RKO (cell line): ENCODE measurements around the gene RARA.
"Not testable (repeated sequence)": the region's sequence is repeated elsewhere in the genome, so short reads cannot be mapped to it uniquely, and the experiment has no call there.

Source experiments
- DNase-seq: peaks from one replicate; pipeline ENCODE4 v3.0.0-alpha.2; 2016; ENCODE audit warnings: low spot score

Gene RARA

GRCh38 chr17:40298726-40299125, 10.3 kb upstream of the RARA start:
- DNase-seq, result no peak

DNA sequence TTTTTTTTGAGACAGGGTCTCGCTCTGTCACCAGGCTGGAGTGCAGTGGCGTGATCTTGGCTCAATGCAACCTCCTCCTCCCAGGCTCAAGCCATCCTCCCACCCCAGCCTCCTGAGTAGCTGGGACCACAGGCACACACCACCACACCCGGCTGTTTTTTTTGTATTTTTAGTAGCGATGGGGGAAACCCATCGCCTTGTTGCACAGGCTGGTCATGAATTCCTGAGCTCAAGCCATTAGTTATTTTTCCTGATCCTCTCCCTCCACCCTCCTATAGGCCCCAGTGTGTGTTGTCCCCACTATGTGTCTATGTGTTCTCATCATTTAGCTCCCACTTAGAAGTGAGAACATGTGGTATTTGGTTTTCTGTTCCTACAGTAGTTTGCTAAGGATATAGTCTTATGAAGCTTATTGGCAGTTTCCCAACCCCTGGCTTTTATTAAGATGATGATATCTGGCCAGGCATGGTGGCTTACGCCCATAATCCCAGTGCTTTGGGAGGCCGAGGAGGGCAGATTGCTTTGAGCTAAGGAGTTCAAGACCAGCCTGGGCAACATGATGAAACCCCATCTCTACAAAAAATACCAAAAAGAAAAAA, 9.7 kb upstream of the RARA start:
- not testable (repeated sequence) for DNase-seq

DNA sequence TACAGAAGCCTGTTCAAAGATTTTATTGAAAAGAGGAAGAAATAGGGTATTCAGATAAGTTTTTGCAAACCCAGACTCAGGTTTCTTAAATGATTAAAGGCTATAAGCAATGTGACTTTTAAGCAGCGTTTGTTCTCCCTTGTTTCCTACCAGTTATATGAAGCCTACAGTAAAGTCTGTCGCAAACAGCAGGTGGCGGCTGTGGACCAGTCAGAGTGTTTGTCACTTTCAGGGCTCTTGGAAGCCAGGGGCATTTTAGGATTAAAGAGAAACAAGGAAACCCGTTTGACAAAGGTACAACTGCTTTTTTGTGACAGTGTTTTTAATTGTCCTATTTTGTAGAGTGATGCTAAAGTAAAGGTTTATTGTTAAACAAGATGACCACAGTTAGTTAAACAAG, 7.7 kb upstream of the RARA start:
- no peak for DNase-seq

DNA sequence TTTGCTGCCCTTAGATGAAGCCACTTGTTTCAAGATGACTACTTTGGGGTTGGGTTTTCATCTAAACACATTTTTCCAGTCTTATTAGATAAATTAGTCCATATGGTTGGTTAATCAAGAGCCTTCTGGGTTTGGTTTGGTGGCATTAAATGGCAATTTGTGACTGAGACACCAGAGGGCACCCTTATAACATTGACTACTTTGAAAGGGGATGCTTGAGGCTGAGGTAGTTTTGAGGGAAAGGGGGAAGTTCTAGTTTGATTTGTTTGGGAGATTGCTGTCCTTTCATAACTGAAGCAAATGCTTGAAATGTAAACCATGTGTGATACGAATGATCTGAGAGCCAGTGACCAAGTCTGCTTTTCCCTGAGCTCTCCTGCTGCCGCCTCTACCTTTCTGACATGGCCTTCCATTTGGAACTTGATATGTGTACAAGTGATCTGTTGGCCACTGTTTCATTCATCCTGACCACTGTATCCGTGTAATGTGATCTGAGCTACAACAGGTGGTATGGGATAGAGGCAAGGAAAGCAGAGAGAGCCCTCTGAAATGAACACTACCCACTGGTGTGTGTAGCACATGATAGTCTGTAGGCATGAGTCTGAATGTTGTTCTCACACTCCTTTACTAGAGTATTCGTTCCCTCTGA, 5.8 kb upstream of the RARA start:
- DNase-seq, result peak; percentile 58

DNA sequence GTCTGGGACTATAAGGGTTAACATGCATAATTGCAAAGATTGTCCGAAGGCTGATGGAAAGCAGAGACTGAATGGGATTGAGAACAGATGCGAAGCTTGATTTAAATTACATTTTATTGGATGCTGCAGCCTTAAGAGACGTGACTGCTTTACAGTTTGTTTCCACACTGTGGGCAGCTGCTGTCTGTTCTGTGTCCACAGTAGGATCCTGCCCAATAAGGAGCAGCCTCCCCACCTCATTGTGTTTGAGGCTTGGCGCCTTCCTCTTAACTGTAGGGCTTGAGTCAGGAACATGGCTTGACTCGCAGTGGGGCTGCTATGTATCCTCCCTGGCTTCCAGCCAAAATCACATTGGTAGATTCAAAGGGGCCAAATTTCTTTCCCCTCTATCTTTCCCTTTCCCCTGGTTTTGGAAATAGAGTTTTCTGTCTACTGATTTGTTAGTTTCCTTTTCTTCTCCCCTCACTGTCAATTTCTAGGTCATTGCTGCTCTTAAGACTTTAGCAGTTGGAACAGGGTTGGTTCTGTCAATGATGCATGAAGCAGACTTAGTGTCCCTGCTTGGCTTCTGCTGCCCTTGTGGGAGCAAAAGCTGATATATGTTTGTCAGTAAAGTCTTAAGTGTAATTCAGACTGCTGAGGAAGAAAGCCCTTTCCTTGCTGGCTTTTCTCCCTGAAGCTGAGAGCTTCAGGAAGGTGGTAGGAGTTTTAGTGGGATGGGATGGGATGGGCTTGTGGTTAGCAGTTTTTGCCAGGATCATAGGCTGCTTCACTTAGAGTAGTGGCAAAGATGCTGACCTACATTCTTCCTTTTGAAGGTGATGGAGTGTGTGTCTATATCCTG, 5.0 kb upstream of the RARA start:
- no peak for DNase-seq

DNA sequence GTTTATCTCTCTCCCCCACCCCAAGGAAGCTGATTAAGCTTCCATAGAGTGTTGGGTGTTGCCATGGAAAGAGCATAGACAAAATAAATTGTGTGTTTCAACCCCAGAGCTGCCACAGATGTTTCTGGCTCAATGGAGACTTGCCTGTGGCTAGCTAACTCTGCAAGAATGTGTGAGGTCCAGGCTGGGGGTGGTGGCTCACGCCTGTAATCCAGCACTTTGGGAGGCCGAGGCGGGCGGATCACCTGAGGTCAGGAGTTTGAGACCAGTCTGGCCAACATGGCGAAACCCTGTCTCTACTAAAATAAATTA, 4.5 kb upstream of the RARA start:
- not testable (repeated sequence) for DNase-seq

DNA sequence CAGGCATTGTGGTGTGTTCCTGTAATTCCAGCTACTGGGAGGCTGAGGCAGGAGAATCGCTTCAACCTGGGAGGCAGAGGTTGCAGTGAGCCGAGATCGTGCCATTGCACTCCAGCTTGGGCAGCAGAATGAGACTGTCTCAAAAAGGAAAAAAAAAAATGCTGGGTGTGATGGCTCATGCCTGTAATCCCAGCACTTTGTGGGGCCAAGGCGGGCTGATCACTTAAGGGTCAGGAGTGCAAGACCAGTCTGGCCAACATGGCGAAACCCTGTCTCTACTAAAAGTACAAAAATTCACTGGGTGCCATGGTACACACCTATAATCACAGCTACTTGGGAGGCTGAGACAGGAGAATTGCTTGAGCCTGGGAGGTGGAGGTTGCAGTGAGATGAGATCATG, 4.1 kb upstream of the RARA start:
- not testable (repeated sequence) for DNase-seq

DNA sequence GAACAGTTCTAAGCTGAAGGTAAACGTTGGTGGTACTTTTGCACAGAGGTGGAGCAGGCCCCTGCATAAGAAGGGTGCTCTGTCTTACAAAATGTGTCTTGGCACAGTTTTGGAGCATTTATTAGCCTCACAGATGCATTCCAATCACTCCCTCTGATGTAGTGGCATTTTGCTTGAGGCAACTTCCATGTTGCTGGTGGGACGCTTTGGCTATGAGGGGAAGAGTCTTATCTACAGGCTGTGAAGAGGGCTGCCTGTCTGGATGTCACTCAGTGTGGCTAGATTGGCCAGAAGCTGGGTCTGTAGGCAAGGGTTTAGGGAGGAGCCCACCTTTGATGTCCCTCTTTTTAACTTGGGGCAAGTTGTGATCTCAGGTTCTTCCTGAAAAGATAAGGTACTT, 2.6 kb upstream of the RARA start:
- DNase-seq, result no peak

DNA sequence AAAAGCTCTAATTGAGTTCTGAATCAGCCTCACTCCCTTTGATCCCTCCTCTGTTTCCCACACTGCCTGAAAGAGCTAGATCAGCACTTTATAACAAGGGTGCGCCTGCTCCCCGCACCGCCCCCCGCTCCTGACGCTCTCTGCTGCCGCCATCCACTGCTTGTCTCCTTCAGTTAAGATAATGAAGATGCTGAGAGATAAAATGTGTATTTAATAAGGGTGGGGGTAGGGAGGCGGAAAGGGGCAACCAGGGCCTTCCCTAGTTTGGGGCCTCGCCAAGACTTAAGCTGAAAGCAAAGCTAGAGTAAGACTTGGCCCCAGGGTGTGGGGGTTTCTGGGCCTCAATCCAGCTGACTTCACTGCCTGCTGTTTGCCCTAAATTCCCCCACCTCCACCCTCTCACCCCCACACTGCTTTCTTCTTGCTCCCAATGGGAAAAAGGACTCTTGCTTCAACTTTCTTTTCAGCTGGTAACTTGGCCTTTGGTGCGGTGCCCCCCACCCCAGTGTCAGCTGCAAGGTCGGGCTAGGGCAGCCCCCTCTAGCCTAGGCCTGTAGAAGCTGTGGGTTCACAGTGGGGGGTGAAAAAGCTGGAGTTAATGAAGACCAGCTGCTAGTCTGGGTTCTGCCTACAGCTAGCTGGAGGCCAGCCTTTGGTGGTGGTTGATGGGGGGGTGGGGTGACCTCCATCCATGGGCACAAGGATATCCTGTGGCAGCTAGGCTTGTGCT, 1.8 kb upstream of the RARA start:
- DNase-seq, result no peak

DNA sequence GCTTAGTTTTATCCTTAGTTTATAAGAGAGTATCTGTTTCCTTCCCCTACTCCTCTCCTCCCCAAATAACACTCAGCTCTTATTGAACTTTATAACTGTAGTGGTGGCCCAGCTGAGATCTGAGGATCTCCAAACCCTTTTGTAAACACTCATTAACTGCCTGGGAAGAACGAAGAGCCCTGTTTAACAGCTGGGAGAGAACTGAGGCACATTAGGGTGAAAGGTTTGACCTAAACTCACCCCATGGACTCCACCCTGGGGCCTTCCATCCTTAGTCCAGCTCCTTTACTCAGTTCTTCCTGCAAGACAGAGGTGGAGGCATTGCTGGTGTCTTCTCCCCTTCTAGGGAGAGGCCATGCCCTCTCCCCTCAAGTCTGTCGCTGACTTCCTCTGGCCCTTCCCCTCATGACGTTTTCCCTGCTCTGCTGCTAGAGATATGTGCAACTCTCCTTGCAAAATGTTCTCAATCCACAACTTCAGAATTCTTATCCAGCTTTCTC, 1.2 kb upstream of the RARA start:
- no peak for DNase-seq

DNA sequence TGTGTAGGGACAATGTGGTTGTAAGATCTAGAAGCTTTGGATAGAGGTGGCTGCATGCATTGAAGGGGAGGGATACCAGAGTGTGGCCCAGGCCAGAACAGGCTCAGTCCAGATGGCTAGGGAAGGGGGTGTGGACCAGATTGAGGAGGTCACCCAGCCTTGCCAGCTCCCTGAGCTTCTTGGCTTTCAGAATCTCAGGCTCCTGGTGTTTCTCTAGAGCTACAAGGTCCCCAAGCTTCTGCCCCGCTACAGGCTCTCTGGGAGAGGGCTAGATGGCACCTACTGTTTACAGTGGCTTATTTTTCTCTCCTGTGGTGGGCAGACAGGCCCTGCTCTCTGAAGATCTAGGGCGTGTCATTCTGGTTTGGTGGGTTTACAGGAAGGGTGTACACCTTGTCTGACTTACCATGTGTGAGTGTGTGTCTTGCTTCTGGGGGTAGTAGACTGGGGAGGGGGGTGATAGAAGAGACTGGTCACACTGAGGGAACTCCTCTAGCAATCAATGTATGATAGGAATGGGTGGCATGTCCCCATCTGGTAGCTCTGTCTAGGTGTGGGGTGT, 1.1 kb downstream of the RARA start:
- DNase-seq, result no peak

DNA sequence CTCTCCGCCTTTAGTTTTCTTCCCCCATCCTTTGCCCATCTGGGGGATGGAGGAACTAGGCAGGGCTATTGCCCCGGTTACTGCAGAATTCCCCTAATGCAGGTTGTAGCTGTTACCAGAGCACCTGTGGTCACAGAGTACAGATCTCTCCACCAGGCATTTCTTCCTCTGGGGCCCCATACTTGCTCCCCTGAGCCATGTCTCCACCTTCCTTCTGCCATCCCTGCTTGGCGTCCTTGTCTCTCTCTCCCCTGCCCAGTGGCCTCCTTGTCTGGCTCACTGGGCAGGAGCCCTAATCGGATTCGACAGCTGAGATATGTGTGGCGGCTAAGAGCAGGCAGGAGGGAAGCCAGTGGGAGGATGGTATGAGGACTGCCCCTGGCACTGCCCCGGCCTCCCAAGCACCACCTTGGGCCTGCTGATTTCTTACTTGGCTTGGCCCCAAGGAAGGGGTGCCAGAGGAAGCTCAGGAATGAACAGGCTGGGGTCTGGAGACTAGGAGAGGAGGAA, 2.0 kb downstream of the RARA start:
- DNase-seq, result no peak

GRCh38 chr17:40311575-40311974, 2.6 kb downstream of the RARA start:
- no peak for DNase-seq

DNA sequence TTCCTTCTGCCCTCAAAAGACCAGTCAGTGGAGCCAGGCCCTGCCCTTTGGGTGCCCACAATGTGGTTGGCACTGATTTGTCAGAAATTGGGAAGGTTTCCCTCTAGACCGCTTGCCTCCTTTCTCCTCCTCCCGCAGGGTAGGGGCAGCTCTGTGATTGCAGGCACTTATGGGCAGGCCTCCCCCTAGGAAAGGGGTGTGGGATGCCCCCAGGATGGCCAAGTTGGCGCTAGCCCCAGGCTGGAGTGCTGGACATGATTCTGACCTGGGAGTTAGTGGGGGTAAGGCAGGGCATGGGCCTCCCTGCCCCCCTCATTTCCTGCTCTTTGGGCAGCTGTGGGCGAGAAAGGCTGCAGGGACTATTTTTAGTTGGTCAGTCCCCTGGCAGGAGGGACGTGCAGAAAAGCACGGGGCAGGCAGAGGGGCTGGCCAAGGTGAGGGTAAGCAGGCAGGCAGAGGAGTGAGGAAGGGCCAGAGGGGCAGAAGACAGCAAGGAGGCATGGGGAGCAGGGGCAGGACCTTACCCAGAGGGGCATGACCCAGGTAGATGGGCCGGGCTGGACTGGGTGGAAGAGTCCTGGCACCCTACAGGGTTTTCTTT, 3.3 kb downstream of the RARA start:
- no peak for DNase-seq

DNA sequence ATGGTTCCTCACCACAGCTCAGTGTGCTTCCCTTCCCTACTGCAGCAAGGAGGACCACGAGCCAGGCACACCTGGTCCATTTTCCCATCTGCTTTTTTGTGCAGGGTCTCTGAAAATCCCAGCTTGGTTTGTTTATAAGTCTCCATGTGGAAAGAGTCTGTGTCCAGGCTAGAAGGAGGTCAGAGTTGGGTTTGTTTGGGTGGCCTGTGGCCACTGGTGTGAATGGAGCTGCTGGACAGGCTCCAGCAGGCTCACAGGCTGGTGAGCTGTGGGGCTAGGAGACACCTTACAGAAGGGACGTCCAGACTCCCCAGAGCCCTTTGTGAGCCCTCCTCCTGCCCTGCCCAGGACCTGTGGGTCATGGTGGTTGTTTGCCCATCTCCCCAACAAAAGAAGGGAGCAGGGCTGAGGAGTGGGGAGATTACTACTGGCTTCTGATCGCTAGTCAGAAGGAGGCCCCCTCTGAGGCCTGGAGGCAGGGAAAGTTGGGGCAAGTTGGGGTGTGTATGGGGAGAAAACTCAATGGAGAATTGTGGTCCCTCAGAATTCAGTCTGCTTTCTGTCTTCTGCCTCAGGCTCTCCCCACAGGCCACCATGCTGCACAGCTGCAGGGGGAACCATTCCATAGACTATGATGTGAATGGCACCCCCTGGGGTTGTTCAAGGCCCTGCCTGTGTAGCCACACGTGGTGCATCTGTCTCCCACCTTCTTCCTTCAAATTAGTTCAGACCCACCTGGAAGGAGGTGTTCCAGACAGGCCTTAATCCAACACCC, 4.1 kb downstream of the RARA start:
- DNase-seq, result no peak

GRCh38 chr17:40313668-40314583, 4.9 kb downstream of the RARA start:
- no peak for DNase-seq

GRCh38 chr17:40314584-40314956, 5.6 kb downstream of the RARA start:
- DNase-seq, result peak; percentile 97

DNA sequence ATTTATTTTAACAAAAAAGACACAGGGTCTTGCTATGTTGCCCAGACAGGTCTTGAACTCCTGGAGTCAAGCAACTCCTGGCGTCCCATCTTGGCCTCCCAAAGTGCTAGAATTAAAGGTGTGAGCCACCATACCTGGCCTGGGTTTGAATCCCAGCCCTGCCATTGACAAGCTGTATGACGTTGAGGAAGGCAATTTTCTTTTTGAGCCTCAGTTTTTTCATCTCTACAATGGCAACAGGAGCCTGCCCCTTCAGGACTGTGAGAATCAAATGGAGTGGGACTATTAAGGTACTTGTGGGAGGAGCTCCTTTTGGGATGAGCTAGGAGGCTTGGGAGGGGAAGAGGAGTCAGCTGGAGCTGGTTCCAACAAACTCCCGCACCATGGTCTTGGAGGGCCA, 6.2 kb downstream of the RARA start:
- DNase-seq, result no peak

DNA sequence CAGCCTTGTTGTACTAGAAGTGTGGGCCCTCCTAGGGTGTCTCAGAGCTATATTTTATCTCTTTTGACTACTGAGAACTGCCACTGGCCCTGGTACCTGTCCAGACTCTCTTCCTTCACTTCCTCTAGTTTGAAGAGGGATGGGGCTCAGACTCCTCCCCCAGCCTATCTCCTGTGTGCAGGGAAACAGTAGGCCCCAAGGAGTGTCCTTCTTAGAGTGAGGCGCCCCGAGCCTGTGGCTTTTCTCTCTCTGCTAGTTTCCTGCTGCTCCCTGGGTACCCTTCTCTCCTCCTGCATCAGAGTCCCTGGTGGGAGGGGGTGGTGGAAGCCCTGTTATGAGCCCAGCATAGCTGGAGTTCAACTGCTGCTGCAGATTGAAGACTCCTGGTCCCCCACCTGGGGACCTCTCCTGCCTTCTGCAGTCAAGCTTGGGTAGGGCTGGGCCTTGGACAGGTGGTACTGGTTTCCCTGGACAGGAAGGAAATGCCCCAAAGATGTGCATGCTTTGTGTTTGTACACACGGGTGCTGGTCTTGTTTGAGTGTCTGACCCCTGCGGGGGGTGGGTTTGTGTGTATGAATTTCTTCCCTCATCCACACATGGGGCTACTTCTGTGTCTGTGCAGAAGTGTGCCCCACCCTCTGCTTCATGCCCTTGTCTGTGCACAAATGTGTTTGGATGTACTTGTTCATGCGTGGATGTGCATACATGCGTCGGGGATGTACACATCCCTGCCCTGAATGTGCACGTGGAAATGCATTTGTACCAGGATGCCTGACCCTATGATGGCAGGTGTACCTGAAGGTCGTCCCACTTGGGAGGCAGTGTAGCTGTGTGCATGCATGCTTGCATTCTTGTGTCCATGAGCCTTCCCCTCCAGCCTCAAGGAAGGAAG, 6.9 kb downstream of the RARA start:
- DNase-seq, result no peak
